RWPE2 (cell line): ENCODE data around the gene C17orf100.
"Not testable (repeated sequence)": the region's sequence is repeated elsewhere in the genome, so short reads cannot be mapped to it uniquely, and the experiment has no call there.

Experiments used
- ATAC-seq: fragments of 200-7000 bp; cut with Tn5 transposase; 3 replicates; pipeline ENCODE4 v1.9.1; 2021; ENCODE audit warnings: low read depth
- DNase-seq: peaks from one replicate; pipeline ENCODE4 v3.0.0-alpha.2; 2020; ENCODE audit warnings: low spot score
- H3K27ac ChIP-seq: fragments of 450-650 bp; 2 replicates; pipeline ENCODE4 v1.5.1; 2017; ENCODE audit warnings: mild to moderate bottlenecking; ENCODE audit not compliant: poor library complexity, severe bottlenecking
- H3K27me3 ChIP-seq: fragments of 250-450 bp; sonication (Bioruptor Pico); 2 replicates; pipeline ENCODE4 v1.5.1; 2021; ENCODE audit warnings: mild to moderate bottlenecking, moderate library complexity; ENCODE audit not compliant: insufficient read depth, poor library complexity, severe bottlenecking
- H3K36me3 ChIP-seq: fragments of 250-450 bp; sonication (Bioruptor Pico); 2 replicates; pipeline ENCODE4 v1.5.1; 2020; ENCODE audit warnings: low read depth, mild to moderate bottlenecking, moderate library complexity
- H3K4me1 ChIP-seq: fragments of 250-450 bp; sonication (Bioruptor Pico); 2 replicates; pipeline ENCODE4 v1.5.1; 2021; ENCODE audit warnings: mild to moderate bottlenecking, moderate library complexity; ENCODE audit not compliant: insufficient read depth, poor library complexity, severe bottlenecking
- H3K4me3 ChIP-seq: fragments of 250-450 bp; sonication (Bioruptor Pico); 2 replicates; pipeline ENCODE4 v1.5.1; 2021; ENCODE audit warnings: mild to moderate bottlenecking, moderate library complexity; ENCODE audit not compliant: severe bottlenecking
- H3K9me3 ChIP-seq: fragments of 250-450 bp; sonication (Bioruptor Pico); 2 replicates; pipeline ENCODE4 v1.5.1; 2021; ENCODE audit warnings: mild to moderate bottlenecking, moderate library complexity; ENCODE audit not compliant: severe bottlenecking
- TF ChIP-seq, protein P1 (sequence below): fragments of 450-650 bp; IDR thresholded peaks from one replicate; pipeline ENCODE4 v1.5.1; 2017; ENCODE audit warnings: mild to moderate bottlenecking, moderate library complexity; ENCODE audit not compliant: poor library complexity, severe bottlenecking

Gene C17orf100

DNA sequence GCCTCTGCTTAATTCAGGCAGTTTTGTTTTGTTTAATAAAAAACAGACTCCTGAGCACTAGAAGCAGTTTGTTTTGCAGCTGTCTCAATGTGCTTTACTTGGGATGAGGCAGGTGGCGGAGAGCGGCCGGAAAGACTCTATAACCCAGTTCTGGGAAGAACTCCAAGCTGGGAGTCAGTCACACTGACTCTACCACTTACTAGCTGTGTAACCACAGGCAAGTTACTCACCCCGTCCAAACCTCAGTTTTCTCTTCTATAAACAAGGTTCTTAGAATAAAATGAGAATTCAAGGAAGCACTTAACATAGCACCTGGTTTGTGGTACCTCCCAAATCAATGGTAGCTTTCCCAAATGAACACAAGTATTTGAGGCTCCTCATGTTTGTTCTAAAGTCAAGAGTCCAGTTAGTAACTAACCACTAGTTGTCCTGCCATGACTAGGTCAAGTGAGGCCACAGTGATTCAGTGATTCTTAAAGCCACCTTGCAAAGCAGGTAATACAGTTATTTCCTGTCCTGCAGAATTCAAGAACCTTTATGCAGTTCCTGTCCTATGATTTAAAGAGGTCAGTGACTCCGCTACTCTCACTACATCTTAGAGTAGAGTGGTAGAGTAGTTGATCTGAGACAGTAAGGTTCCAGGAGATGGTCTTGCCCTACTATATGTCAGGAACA is 8.0 kb upstream of the C17orf100 start:
- Histone ChIP-seq H3K36me3 (peaks cover 61% of the 10 kb centered on the region), H3K9me3 (no peaks in the 10 kb centered on the region), H3K27me3 (no peaks in the 10 kb centered on the region), H3K4me1 (peaks cover 41% of the 10 kb centered on the region), H3K27ac (peak overlapping the region; percentile 94), H3K4me3 (no peak overlapping the region)
- peak; percentile 37 for ATAC-seq
- DNase-seq, result no peak
- TF ChIP-seq, protein P1, sequence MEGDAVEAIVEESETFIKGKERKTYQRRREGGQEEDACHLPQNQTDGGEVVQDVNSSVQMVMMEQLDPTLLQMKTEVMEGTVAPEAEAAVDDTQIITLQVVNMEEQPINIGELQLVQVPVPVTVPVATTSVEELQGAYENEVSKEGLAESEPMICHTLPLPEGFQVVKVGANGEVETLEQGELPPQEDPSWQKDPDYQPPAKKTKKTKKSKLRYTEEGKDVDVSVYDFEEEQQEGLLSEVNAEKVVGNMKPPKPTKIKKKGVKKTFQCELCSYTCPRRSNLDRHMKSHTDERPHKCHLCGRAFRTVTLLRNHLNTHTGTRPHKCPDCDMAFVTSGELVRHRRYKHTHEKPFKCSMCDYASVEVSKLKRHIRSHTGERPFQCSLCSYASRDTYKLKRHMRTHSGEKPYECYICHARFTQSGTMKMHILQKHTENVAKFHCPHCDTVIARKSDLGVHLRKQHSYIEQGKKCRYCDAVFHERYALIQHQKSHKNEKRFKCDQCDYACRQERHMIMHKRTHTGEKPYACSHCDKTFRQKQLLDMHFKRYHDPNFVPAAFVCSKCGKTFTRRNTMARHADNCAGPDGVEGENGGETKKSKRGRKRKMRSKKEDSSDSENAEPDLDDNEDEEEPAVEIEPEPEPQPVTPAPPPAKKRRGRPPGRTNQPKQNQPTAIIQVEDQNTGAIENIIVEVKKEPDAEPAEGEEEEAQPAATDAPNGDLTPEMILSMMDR, result no peak

DNA sequence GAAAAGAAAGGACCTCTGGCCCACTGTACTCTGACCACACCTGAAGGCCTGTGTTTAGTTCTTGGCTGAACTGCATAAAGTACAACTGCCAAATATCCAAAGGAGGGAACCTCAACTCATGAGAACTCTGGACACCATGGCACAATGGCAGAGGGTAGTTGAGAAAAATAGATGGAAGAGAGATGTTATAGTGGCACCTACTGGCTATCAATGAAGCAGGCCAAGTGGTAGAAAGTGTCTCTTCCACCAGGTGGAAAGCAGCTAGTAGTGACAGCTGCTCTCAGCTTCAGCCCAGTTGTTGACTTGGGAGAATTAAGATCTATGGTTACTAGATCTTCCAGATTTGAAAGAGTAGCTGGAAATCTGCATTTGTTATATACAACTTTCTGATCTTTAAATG is 3.4 kb upstream of the C17orf100 start:
- 0 out of 3 replicates have a peak, but pooled peaks have one; percentile 13 for ATAC-seq
- Histone ChIP-seq H3K36me3 (peaks cover 69% of the 10 kb centered on the region), H3K9me3 (no peaks in the 10 kb centered on the region)

DNA sequence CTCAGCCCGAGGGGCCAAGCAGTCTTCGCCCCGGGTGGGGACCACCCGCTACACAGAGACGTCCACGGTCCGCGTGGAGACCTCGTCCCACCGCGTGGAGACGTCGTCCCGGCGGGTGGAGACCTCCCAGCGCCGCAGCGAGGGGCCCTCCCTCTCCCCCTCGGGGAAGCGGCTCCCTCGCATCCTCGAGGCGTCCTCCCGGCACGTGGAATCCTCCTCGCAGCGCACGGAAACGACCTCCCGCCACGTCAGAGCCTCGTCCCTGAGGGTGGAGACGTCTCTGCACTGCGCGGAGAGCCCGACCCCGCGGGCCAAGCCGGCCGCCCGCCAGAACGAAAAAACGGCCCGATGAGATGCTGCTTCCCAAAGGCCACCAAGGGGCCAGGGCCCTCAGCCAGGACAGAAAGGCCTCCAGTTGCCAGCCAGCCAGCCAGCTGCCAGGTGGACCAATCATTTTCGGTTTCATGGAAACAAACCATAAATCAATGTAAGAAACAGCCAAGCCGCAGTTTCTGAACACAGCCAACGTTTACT is 424 bp downstream of the C17orf100 start:
- Histone ChIP-seq H3K36me3 (peaks cover 35% of the 10 kb centered on the region), H3K4me1 (peaks cover 27% of the 10 kb centered on the region), H3K27ac (peak overlapping the region; percentile 84), H3K27me3 (no peaks in the 10 kb centered on the region), H3K4me3 (peak overlapping the region; percentile 67), H3K9me3 (no peaks in the 10 kb centered on the region)
- TF ChIP-seq, protein P1, result no peak
- ATAC-seq (peak; percentile 7; the same call in 1 of the 3 replicates), DNase-seq (no peak)

More for the DNA sequence above, 3.4 kb upstream of the C17orf100 start:
- no peak overlapping the region for H3K27ac ChIP-seq
- DNase-seq, result no peak
- H3K4me1 ChIP-seq, result peaks cover 39% of the 10 kb centered on the region
- H3K4me3 ChIP-seq, result no peak overlapping the region
- TF ChIP-seq, protein P1, result peak; percentile 53
- H3K27me3 ChIP-seq, result no peaks in the 10 kb centered on the region

DNA sequence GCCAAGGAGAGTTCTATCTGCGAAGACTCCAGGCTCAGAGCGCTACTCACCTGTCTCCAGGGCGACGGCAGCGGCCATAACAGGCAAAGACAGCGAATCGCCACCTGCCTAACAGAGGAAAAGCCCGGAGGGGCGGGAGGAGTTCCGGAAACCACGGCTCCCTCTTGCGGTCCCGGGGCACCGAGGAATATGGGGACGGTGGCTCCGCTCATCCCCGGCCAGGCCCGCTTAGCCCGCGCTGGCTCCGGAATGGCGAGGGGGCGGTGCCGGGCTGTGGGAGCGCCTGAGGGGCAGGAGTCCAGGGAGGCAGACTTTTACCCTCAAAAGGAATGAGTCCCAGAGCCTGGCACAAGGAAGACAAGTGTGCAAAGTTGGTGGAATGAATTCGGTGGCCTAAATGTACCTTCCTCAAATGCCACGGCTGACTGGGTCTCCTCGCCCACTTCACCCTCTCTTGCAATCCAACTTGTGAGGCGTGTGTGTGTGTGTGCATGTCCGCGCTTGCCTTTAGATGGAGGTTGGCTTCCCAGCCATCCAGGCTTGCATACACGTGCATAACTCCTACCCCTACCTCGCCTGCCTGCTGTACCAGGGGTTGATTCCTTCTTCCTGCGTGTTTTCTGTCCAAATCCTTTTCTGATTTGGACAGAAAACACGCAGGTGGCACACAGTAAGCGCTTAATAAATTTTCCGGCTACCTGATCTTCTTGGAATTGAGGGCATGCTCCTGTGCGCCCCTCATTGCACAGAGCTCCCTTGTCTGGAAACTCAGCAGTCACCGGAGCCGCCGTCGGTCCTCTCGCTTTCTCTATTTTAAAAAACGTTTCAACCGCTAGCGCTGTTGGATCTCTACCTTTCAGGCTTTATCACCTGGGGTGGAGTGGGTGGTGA is 3.5 kb downstream of the C17orf100 start:
- Histone ChIP-seq H3K4me3 (peak overlapping the region; percentile 19), H3K27ac (peak overlapping the region; percentile 60), H3K27me3 (no peaks in the 10 kb centered on the region), H3K9me3 (no peaks in the 10 kb centered on the region), H3K36me3 (peaks cover 5% of the 10 kb centered on the region), H3K4me1 (peaks cover 25% of the 10 kb centered on the region)
- DNase-seq (no peak), ATAC-seq (peak; percentile 43)
- TF ChIP-seq, protein P1, result peak; percentile 60

DNA sequence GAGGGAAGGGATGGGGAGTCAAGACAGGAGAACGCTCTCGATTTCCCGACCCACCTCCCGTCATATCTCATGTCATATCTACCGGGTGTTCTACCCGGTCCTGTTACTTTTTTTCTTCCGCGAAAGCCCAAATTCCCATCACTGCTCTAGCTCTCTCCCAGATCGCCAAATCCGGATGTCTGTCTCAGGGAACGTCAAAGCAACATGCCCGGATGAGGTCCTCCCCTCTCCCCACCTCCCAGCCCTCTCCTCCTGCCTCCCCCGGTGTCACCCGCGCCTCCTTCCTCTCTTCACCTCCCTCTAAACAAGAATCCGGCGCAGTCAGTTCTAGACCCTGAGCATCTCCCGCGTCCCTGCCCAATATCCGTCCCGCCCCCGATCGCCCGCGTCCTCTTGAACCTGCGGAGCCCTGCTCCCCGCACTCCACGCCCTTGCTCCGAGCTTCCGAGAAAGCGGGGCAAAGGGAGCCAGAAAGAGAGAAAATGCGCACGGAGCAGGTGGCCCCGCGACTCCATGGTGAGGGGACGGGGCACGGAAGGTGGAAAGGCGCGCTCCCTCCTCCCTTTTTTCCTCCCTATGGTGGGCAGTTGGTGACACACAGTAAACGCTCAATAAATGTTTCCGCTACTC is 4.3 kb downstream of the C17orf100 start:
- not testable (repeated sequence) for H3K27me3 ChIP-seq
- Histone ChIP-seq H3K27ac (peak overlapping the region; percentile 60), H3K4me3 (peak overlapping the region; percentile 19)

DNA sequence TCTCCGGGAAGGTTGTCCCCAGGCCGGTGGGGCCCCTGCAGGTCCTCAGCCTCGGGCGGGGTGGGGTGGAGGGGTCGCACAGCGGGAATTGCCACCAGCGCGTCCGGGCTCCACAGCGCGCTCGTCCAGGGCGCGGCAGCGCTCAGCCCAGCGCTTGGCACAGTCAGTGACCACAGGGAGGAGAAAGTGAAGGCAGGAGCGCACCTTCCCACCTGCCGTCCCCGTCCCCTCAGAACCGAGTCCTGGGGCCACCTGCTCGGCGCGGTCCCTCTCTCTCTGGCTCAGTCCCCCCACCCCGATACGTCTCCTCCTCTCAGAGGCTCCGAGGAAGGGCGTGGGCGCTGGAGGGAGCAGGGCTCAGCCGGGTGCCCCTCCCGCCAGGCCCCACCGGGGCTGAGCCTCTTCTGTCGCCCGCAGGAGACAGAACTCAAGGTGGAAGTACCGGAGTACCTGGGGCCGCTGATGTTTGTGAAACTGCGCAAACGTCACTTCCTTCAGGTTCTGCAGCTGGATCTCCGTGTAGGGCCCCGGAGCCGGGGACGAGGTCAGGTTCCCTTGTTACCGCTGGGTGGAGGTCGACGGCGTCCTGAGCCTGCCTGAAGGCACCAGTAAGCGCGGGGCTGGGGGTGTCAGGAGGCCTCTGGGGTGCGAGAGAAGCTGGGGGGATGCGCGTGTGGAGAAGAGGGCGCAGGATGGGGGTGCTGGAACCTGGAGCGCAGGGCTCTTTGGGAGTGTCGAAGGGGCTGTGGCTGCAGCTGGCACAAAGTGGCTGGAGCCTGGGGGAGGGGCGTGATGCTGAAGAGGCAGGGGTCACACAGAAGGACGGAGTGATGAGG is 5.5 kb downstream of the C17orf100 start:
- peak; percentile 34 for ATAC-seq
- peaks cover 21% of the 10 kb centered on the region for H3K4me1 ChIP-seq
- not testable (repeated sequence) for H3K27me3 ChIP-seq, H3K36me3 ChIP-seq, H3K27ac ChIP-seq, H3K9me3 ChIP-seq, DNase-seq
- H3K4me3 ChIP-seq, result peak overlapping the region; percentile 38

More for the DNA sequence above, 4.3 kb downstream of the C17orf100 start:
- not testable (repeated sequence) for H3K9me3 ChIP-seq, H3K36me3 ChIP-seq, DNase-seq
- H3K4me1 ChIP-seq, result peaks cover 21% of the 10 kb centered on the region
- ATAC-seq, result 0 out of 3 replicates have a peak, but pooled peaks have one; percentile 1
